Keratinocyte (primary cell): Measurements from ENCODE around the gene COL11A1. TPM values are rescaled to one million over a fixed set of nuclear protein-coding genes. Genes with fewer than 3 reads are reported as not detected.

Source experiments
- DNase-seq: peaks from one replicate; pipeline ENCODE4 v3.0.0-alpha.2; 2011; ENCODE audit warnings: low read depth, missing footprints, low spot score
- FAIRE-seq: peaks from 2 replicates; lab custom pipeline; 2011; peaks lifted over from hg19 to GRCh38; lab: Jason Lieb, UNC
- H2AFZ ChIP-seq: 2 replicates; pipeline ENCODE4 v1.6.0; 2012; ENCODE audit warnings: low read length, control low read depth, inconsistent platforms; ENCODE audit not compliant: control insufficient read depth
- H3K27ac ChIP-seq: 2 replicates; pipeline ENCODE4 v1.5.1; 2011; ENCODE audit warnings: low read length; ENCODE audit not compliant: control insufficient read depth, insufficient read depth
- H3K27me3 ChIP-seq: 3 replicates; pipeline ENCODE4 v1.6.0; 2011; ENCODE audit warnings: low read length; ENCODE audit not compliant: control insufficient read depth, insufficient read depth; ENCODE audit errors: extremely low read depth
- H3K36me3 ChIP-seq, 2 experiments: 2 replicates in 1 of 2; 3 replicates in 1 of 2; pipeline ENCODE4 v1.5.1; 2011; ENCODE audit warnings: low read length in 2 of 2, mild to moderate bottlenecking in 1 of 2; ENCODE audit not compliant: control insufficient read depth in 2 of 2, insufficient read depth in 2 of 2; ENCODE audit errors: extremely low read depth in 1 of 2
- H3K4me1 ChIP-seq: 3 replicates; pipeline ENCODE4 v1.5.1; 2011; ENCODE audit warnings: low read length; ENCODE audit not compliant: control insufficient read depth, insufficient read depth; ENCODE audit errors: extremely low read depth
- H3K4me2 ChIP-seq: 3 replicates; pipeline ENCODE4 v1.6.0; 2011; ENCODE audit warnings: low read depth, low read length; ENCODE audit not compliant: control insufficient read depth, insufficient read depth; ENCODE audit errors: extremely low read depth
- H3K4me3 ChIP-seq, 3 experiments: fragments of 200-600 bp in 1 of 3; sonication (generic) in 1 of 3; 2 replicates in 2 of 3; 3 replicates in 1 of 3; pipeline ENCODE4 v1.5.1; 2011 to 2016; ENCODE audit warnings: low read length in 3 of 3, mild to moderate bottlenecking in 3 of 3, control low read depth in 2 of 3, inconsistent platforms in 1 of 3, low read depth in 1 of 3, mixed read lengths in 1 of 3, mixed run types in 1 of 3, moderate library complexity in 1 of 3; ENCODE audit not compliant: control insufficient read depth in 2 of 3, insufficient read depth in 2 of 3; ENCODE audit errors: extremely low read depth in 1 of 3
- H3K79me2 ChIP-seq: 2 replicates; pipeline ENCODE4 v1.6.0; 2012; ENCODE audit warnings: low read length; ENCODE audit not compliant: control insufficient read depth, insufficient read depth
- H3K9ac ChIP-seq: 3 replicates; pipeline ENCODE4 v1.6.0; 2011; ENCODE audit warnings: low read length; ENCODE audit not compliant: control insufficient read depth, insufficient read depth; ENCODE audit errors: extremely low read depth
- H3K9me1 ChIP-seq: 3 replicates; pipeline ENCODE4 v1.6.0; 2011; ENCODE audit warnings: low read length; ENCODE audit not compliant: control insufficient read depth, insufficient read depth; ENCODE audit errors: extremely low read depth
- H3K9me3 ChIP-seq: 2 replicates; pipeline ENCODE4 v1.5.1; 2012; ENCODE audit warnings: low read depth, low read length; ENCODE audit not compliant: control insufficient read depth
- H4K20me1 ChIP-seq: 3 replicates; pipeline ENCODE4 v1.6.0; 2011; ENCODE audit warnings: low read length; ENCODE audit not compliant: control insufficient read depth, insufficient read depth; ENCODE audit errors: extremely low read depth
- EZH2 ChIP-seq: IDR thresholded peaks from one replicate; pipeline ENCODE4 v1.6.1; 2012; ENCODE audit warnings: inconsistent platforms, mild to moderate bottlenecking, low read length, moderate library complexity
- dilution Hi-C: fragments of 300-500 bp; cut with MboI; formaldehyde crosslinking; loops from one replicate; pipeline ENCODE4 v1.7.0; 2020; ENCODE audit warnings: low sequenced_read_pairs; ENCODE audit not compliant: extremely low pct_ligation_motif_present
- polyA plus RNA-seq, 5 experiments: library from polyadenylated mRNA; depleted of rRNA in 3 of 5; stranded (reverse) in 3 of 5; stranded (forward) in 1 of 5; unstranded in 1 of 5; fragments of >200 nt; gene quantifications; 1 replicate in 1 of 5; 2 replicates in 3 of 5; 3 replicates in 1 of 5; pipeline versions ENCODE4 v1.2.1 to v1.2.3, GENCODE V29; 2011 to 2012; ENCODE audit warnings: missing spikeins in 2 of 5, low read depth in 1 of 5, low replicate concordance in 1 of 5
- TF ChIP-seq, protein P1 (sequence below), 3 experiments: IDR thresholded peaks in 1 of 3; conservative IDR thresholded peaks in 1 of 3; optimal IDR thresholded peaks in 1 of 3; 2 replicates in 2 of 3; 3 replicates in 1 of 3; pipeline versions ENCODE3 to v1.5.1; 2011; ENCODE audit warnings: low read length in 3 of 3, mild to moderate bottlenecking in 3 of 3, moderate library complexity in 2 of 3, control low read depth in 1 of 3, inconsistent platforms in 1 of 3; ENCODE audit not compliant: insufficient read depth in 2 of 3; ENCODE audit errors: extremely low read depth in 1 of 3

Gene COL11A1
- polyA plus RNA-seq, 1 donor (not counting 4 experiments of a cell fraction or from before 2014, with no cell fraction given) = 0.37 TPM

DNA sequence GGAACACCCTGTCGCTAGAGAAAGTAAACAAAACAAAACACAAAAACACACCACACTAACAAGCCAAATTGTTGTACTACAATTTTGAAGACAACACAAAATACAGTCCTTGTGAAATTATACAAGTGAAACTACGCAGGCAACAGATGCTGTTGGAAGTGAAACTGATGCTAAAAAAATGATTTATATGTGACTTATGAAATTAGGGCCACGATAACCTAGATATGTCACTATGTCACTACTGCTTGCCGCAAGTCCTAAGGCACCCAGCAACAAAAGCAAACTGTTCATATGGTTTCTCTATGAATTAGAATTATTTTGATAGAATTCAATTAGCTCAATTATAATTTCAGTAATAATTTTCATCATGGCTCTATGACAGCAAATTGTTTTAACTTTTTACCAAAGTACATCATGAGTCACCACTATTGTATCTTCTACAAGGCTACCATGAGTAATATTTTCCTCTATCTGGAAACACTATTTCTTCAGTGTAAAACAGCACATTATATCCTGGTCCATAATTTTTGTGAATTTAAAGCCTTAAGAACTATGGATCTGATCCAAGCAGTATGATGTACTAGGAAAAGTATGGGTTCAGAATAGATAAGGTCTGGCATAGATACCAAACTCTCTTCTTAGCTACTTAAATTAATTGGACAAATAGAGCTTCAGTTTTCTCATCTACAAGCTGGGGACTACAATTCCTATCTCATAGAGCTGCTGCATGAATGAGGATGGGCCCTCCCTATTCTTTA is 216.3 kb downstream of the COL11A1 start:
- Histone ChIP-seq H3K79me2 (no peaks in the 10 kb centered on the region), H4K20me1 (no peaks in the 10 kb centered on the region), H3K27me3 (no peaks in the 10 kb centered on the region), H3K4me2 (no peak overlapping the region), H3K36me3 (no peaks in the 10 kb centered on the region), H3K9me3 (no peaks in the 10 kb centered on the region), H2AFZ (no peak overlapping the region), H3K9me1 (no peaks in the 10 kb centered on the region), H3K9ac (no peak overlapping the region), H3K4me3 (no peak overlapping the region), H3K27ac (no peak overlapping the region), H3K4me1 (no peaks in the 10 kb centered on the region)
- FAIRE-seq (no peak), DNase-seq (no peak)
- no peak for TF ChIP-seq EZH2
- TF ChIP-seq, protein P1, sequence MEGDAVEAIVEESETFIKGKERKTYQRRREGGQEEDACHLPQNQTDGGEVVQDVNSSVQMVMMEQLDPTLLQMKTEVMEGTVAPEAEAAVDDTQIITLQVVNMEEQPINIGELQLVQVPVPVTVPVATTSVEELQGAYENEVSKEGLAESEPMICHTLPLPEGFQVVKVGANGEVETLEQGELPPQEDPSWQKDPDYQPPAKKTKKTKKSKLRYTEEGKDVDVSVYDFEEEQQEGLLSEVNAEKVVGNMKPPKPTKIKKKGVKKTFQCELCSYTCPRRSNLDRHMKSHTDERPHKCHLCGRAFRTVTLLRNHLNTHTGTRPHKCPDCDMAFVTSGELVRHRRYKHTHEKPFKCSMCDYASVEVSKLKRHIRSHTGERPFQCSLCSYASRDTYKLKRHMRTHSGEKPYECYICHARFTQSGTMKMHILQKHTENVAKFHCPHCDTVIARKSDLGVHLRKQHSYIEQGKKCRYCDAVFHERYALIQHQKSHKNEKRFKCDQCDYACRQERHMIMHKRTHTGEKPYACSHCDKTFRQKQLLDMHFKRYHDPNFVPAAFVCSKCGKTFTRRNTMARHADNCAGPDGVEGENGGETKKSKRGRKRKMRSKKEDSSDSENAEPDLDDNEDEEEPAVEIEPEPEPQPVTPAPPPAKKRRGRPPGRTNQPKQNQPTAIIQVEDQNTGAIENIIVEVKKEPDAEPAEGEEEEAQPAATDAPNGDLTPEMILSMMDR (optimal IDR thresholded peaks at IDR 0.05 in 1 of 3, IDR thresholded peaks at IDR 0.05 in 1 of 3, conservative IDR thresholded peaks at IDR 0.05 in 1 of 3; ENCODE audit: extremely low read depth in 1 of 3, insufficient read depth in 2 of 3, low read length in 3 of 3) = no peak
- dilution Hi-C loops = no loop called here

DNA sequence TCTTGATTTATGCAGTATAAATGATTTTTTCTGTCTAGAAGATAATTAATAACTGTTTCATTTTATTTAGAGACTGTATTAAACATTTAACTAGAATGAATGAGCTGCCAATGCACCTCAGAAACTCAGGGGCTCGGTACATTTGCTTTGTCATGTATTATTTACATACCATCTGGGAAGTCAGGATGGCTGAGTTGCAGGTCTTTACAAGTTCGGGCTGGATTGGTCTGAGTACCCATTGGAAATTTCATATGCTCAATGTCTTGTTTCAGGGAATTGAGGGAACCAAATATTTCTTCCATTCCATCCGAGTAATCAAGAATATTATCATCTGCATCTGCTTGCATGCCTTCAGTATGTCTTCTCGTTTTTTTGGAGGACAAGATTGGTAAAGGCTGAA is 221.7 kb downstream of the COL11A1 start:
- Histone ChIP-seq H3K79me2 (no peaks in the 10 kb centered on the region), H3K4me2 (no peak overlapping the region), H4K20me1 (no peaks in the 10 kb centered on the region), H3K4me3 (no peak overlapping the region), H3K27ac (no peak overlapping the region), H3K36me3 (no peaks in the 10 kb centered on the region), H2AFZ (peak overlapping the region; percentile 46), H3K27me3 (no peaks in the 10 kb centered on the region), H3K9me1 (no peaks in the 10 kb centered on the region), H3K9ac (no peak overlapping the region), H3K4me1 (no peaks in the 10 kb centered on the region), H3K9me3 (no peaks in the 10 kb centered on the region)
- DNase-seq = no peak
- TF ChIP-seq, protein P1 (optimal IDR thresholded peaks at IDR 0.05 in 1 of 3, IDR thresholded peaks at IDR 0.05 in 1 of 3, conservative IDR thresholded peaks at IDR 0.05 in 1 of 3; ENCODE audit: extremely low read depth in 1 of 3, insufficient read depth in 2 of 3, low read length in 3 of 3) = no peak
- TF ChIP-seq EZH2 = no peak
- FAIRE-seq = no peak
- dilution Hi-C loops = no loop called here
